ENCODE data around the gene OPCML.

DNA sequence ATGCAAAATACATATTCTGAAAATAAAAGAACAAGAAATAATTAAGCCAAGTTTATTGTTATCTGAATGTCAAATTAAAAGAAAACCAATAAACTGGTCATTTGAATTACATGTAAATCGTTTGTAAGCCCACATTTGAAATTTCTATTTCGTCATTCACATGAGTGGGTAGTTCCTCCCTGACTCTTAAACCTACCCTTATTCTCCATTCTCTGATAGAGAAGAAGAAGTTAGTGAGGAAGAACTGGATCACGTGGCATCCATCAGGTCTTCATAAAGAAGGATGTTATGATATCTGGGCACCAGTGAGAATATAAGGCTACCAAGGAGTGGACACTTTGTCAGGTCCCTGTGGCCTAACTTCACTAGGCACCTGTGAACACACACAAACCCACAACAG is 328.1 kb downstream of the OPCML start:
- TF ChIP-seq, protein P1, sequence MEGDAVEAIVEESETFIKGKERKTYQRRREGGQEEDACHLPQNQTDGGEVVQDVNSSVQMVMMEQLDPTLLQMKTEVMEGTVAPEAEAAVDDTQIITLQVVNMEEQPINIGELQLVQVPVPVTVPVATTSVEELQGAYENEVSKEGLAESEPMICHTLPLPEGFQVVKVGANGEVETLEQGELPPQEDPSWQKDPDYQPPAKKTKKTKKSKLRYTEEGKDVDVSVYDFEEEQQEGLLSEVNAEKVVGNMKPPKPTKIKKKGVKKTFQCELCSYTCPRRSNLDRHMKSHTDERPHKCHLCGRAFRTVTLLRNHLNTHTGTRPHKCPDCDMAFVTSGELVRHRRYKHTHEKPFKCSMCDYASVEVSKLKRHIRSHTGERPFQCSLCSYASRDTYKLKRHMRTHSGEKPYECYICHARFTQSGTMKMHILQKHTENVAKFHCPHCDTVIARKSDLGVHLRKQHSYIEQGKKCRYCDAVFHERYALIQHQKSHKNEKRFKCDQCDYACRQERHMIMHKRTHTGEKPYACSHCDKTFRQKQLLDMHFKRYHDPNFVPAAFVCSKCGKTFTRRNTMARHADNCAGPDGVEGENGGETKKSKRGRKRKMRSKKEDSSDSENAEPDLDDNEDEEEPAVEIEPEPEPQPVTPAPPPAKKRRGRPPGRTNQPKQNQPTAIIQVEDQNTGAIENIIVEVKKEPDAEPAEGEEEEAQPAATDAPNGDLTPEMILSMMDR (IDR thresholded peaks at IDR 0.05), result no peak
- no peak for TF ChIP-seq POLR2A (IDR thresholded peaks at IDR 0.05)
